ENCODE data around the gene TMEM119.

Gene TMEM119

DNA sequence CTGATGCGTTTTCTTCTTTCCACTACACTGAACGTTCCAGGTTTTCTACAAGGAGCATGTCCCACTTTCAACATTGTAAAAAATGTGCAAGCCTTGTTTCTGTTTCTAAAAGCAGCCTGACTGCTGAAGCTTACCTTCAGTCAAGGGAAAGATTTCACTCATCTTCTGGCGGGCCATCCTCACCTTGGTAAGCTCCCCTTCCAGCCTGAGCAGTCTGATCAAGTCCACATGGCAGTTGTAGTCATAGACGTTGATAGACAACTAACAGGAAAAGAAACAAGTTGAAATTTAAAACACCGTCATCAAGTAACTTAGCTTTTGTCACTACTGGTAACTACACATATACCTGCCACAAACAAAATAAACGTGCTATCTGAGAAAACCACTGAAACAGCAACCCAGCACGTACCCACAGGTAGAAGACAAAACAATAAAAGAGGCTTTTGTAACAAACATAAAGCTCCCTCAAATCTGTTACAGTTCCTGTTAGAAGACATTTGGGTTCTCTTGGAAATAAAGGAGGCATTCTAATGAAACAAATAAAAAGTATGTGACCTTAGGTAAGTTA is 48.8 kb downstream of the TMEM119 start:
- peaks cover 7% of the 10 kb centered on the region for H3K4me1 ChIP-seq
- H3K9ac ChIP-seq, result no peak overlapping the region
- no peaks in the 10 kb centered on the region for H3K27me3 ChIP-seq (ENCODE audit: control insufficient read depth, insufficient read depth, low read length)
- H3K27ac ChIP-seq, result no peak overlapping the region
- no peak overlapping the region for H3K4me3 ChIP-seq (ENCODE audit: low read depth, low read length)
- H2AFZ ChIP-seq, result no peak overlapping the region
- H3K79me2 ChIP-seq, result peaks cover 64% of the 10 kb centered on the region
- H3K9me3 ChIP-seq (ENCODE audit: control insufficient read depth, low read length), result no peaks in the 10 kb centered on the region
- no peaks in the 10 kb centered on the region for H3K36me3 ChIP-seq (ENCODE audit: control insufficient read depth, insufficient read depth, low read length)
- H3K4me2 ChIP-seq (ENCODE audit: low read length), result no peak overlapping the region
- TF ChIP-seq, protein P1, sequence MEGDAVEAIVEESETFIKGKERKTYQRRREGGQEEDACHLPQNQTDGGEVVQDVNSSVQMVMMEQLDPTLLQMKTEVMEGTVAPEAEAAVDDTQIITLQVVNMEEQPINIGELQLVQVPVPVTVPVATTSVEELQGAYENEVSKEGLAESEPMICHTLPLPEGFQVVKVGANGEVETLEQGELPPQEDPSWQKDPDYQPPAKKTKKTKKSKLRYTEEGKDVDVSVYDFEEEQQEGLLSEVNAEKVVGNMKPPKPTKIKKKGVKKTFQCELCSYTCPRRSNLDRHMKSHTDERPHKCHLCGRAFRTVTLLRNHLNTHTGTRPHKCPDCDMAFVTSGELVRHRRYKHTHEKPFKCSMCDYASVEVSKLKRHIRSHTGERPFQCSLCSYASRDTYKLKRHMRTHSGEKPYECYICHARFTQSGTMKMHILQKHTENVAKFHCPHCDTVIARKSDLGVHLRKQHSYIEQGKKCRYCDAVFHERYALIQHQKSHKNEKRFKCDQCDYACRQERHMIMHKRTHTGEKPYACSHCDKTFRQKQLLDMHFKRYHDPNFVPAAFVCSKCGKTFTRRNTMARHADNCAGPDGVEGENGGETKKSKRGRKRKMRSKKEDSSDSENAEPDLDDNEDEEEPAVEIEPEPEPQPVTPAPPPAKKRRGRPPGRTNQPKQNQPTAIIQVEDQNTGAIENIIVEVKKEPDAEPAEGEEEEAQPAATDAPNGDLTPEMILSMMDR (IDR thresholded peaks at IDR 0.05), result no peak

DNA sequence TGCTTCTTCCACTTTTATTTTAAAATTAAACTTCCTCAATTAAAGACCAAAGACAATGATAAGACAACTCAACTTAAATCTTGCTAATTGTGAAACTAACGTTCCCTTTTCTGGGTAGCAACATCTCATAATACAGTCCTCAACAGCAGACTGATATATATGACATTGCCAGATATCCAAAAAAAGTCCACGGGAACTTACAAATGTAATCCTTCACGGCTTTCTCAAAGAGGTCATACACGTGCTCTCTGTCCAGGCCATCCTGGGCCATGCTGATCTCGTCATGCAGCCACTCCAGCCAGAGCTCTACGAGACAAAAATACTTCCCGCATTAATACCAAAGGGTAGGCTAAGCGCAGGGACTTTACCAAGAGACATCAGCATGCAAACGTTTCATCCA is 50.2 kb downstream of the TMEM119 start:
- Histone ChIP-seq H3K4me1 (peaks cover 3% of the 10 kb centered on the region), H3K79me2 (peaks cover 59% of the 10 kb centered on the region), H3K27me3 (ENCODE audit: control insufficient read depth, insufficient read depth, low read length) (no peaks in the 10 kb centered on the region), H3K9ac (no peak overlapping the region), H3K9me3 (ENCODE audit: control insufficient read depth, low read length) (no peaks in the 10 kb centered on the region), H2AFZ (no peak overlapping the region), H3K27ac (no peak overlapping the region), H3K4me3 (ENCODE audit: low read depth, low read length) (no peak overlapping the region), H3K36me3 (ENCODE audit: control insufficient read depth, insufficient read depth, low read length) (no peaks in the 10 kb centered on the region), H3K4me2 (ENCODE audit: low read length) (no peak overlapping the region)
- TF ChIP-seq, protein P1 (IDR thresholded peaks at IDR 0.05), result no peak

DNA sequence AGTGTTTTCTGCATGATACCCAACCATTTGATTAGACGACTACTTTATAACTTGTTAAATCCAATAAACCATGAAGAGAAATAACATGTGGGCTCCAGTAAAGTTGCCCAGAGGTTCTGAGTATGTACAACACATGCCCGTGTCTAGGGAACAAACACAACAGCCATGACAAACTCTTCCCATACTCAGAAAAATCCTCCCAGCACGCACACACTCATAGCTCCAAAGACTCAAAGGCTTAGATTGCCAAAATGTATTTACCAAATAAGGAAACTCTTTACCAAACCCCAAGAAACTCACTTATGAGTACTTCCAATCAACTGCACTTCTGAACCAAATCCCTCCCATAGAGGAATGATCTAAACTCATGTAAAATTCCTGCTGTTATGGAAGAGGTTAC is 54.2 kb downstream of the TMEM119 start:
- no peak overlapping the region for H2AFZ ChIP-seq
- H3K4me3 ChIP-seq (ENCODE audit: low read depth, low read length), result no peak overlapping the region
- no peak overlapping the region for H3K4me2 ChIP-seq (ENCODE audit: low read length)
- peaks cover 35% of the 10 kb centered on the region for H3K79me2 ChIP-seq
- H3K9ac ChIP-seq, result no peak overlapping the region
- TF ChIP-seq, protein P1 (IDR thresholded peaks at IDR 0.05), result no peak
- H3K9me3 ChIP-seq (ENCODE audit: control insufficient read depth, low read length), result no peaks in the 10 kb centered on the region
- H3K27me3 ChIP-seq (ENCODE audit: control insufficient read depth, insufficient read depth, low read length), result no peaks in the 10 kb centered on the region
- no peaks in the 10 kb centered on the region for H3K36me3 ChIP-seq (ENCODE audit: control insufficient read depth, insufficient read depth, low read length)
- H3K27ac ChIP-seq, result no peak overlapping the region
- H3K4me1 ChIP-seq, result peaks cover 3% of the 10 kb centered on the region

DNA sequence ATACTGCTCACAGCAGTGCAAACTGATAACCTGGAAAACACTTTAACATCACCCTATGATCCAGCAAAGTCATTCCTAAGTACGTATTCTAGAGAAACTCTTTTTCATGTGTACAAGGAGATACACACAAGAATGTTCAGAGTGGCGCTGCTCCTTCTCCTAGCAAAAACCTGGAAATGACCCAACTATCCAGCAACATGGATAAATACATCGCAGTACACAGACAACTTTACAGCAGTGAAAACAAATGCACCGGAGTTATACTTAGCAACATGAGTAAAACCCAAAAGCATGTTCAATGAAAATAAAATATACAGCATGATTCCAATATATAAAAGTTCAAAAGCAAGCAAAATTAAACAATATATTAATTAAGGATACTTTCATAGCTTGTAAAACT is 55.6 kb downstream of the TMEM119 start:
- no peak overlapping the region for H3K4me3 ChIP-seq (ENCODE audit: low read depth, low read length)
- TF ChIP-seq, protein P1 (IDR thresholded peaks at IDR 0.05), result no peak
- no peak overlapping the region for H2AFZ ChIP-seq
- H3K4me2 ChIP-seq (ENCODE audit: low read length), result no peak overlapping the region
- peaks cover 27% of the 10 kb centered on the region for H3K79me2 ChIP-seq
- H3K27ac ChIP-seq, result no peak overlapping the region
- H3K9ac ChIP-seq, result no peak overlapping the region
- H3K4me1 ChIP-seq, result peaks cover 3% of the 10 kb centered on the region
- H3K27me3 ChIP-seq (ENCODE audit: control insufficient read depth, insufficient read depth, low read length), result no peaks in the 10 kb centered on the region
- H3K9me3 ChIP-seq (ENCODE audit: control insufficient read depth, low read length), result no peaks in the 10 kb centered on the region
- no peaks in the 10 kb centered on the region for H3K36me3 ChIP-seq (ENCODE audit: control insufficient read depth, insufficient read depth, low read length)
